Activated T-helper 17 cell treated with anti-CD3 and anti-CD28 coated beads, Interleukin-2, amount 50 U/mL, for 72 hours (primary cell): ENCODE results near the gene DNAH2. TPM values are rescaled to one million over a fixed set of nuclear protein-coding genes. Genes with fewer than 3 reads are reported as not detected.
A peak's percentile ranks its signal among the peaks of the same experiment; 100 is the strongest.
"Not testable (repeated sequence)": the region's sequence is repeated elsewhere in the genome, so short reads cannot be mapped to it uniquely, and the experiment has no call there.

ENCODE experiments used
- ATAC-seq: fragments of 150-1000 bp; cut with Tn5 transposase; replicated peaks from 2 replicates; pipeline ENCODE4 v1.10.0; 2021; ENCODE audit warnings: mild to moderate bottlenecking, moderate library complexity
- H3K27ac Mint-ChIP-seq: one replicate; pipeline ENCODE4 v1.8.0; 2022; ENCODE audit warnings: mixed read lengths
- H3K27me3 Mint-ChIP-seq: one replicate; pipeline ENCODE4 v1.8.0; 2022; ENCODE audit warnings: mixed read lengths
- H3K36me3 Mint-ChIP-seq: one replicate; pipeline ENCODE4 v1.8.0; 2022; ENCODE audit warnings: low read depth, mild to moderate bottlenecking, mixed read lengths
- H3K4me1 Mint-ChIP-seq: one replicate; pipeline ENCODE4 v1.8.0; 2022; ENCODE audit warnings: mixed read lengths
- H3K4me3 Mint-ChIP-seq: one replicate; pipeline ENCODE4 v1.8.0; 2022; ENCODE audit warnings: mild to moderate bottlenecking, mixed read lengths
- H3K9me3 Mint-ChIP-seq: one replicate; pipeline ENCODE4 v1.8.0; 2022; ENCODE audit warnings: mixed read lengths
- total RNA-seq, 2 donors: library from RNA; stranded (reverse); gene quantifications; one replicate each; pipeline ENCODE4 v1.2.3, GENCODE V29; 2022

The DNAH2 gene
- total RNA-seq, 2 donors from 2014 or later, result 0.06 TPM; not detected in 1

DNA sequence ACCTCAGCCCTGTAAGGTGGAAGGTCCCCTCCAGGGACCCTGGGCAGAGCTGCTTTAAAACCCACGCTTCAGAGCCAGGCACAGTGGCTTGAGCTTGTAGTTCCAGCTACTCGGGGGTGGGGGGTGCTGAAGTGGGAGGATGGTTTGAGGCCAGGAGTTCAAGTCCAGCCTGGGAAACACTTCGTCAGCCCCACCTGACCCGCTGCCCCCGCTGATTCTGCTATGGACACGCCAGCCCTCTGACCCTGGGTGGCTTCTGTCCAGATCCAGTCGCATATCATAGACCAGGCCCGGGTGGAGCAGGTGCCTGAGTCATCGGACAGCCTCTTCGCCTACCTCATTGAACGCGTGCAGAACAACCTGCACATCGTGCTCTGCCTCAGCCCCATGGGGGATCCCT, 81.3 kb downstream of the DNAH2 start:
- no peak overlapping the region for H3K27ac Mint-ChIP-seq
- H3K27me3 Mint-ChIP-seq, result peaks cover 5% of the 10 kb centered on the region
- no peaks in the 10 kb centered on the region for H3K9me3 Mint-ChIP-seq
- H3K4me1 Mint-ChIP-seq, result no peaks in the 10 kb centered on the region
- H3K4me3 Mint-ChIP-seq, result no peak overlapping the region
- no peak for ATAC-seq
- H3K36me3 Mint-ChIP-seq, result no peaks in the 10 kb centered on the region

DNA sequence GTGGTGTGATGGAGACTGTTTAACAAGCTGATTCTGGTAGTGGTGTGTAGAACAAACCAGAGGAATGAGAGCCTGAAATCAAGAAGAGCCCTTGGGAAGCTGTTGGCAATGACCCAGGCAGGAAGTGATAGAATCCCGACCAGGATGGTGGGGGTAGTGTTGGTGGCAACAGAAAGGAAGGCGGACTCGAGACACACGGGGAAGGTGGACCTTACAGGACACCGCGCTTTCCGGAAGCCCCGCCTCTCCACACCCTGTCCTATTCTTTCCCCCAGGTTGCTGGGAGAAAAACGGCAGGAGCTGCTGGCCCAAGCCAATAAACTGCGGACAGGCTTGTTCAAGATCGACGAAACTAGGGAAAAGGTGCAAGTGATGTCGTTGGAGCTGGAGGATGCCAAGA, 86.4 kb downstream of the DNAH2 start:
- Mint-ChIP-seq H3K4me3 (no peak overlapping the region), H3K27me3 (peaks cover 17% of the 10 kb centered on the region), H3K4me1 (no peaks in the 10 kb centered on the region), H3K27ac (peak overlapping the region; percentile 25), H3K9me3 (no peaks in the 10 kb centered on the region), H3K36me3 (no peaks in the 10 kb centered on the region)
- ATAC-seq, result no peak

DNA sequence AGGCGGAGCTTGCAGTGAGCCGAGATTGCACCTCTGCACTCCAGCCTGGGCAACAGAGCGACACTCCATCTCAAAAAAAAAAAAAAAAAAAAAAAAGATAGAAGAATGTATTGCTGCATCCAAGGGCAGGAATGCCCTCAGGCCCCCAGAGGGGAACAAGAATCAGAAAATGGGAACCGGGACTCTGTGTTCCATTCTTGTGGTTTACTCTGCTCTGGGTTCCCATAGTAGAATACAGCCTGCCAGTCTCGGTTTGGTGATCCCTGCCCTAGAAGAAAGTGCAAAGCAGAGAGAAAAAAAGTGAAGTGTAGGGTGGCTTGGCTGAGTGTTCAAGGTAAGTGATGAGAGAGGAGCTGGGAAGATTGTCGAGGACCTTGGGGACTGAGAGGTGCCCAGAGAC, 89.0 kb downstream of the DNAH2 start:
- no peak for ATAC-seq
- Mint-ChIP-seq H3K4me1 (no peaks in the 10 kb centered on the region), H3K27ac (no peak overlapping the region), H3K4me3 (no peak overlapping the region), H3K9me3 (no peaks in the 10 kb centered on the region), H3K27me3 (peaks cover 21% of the 10 kb centered on the region), H3K36me3 (no peaks in the 10 kb centered on the region)

DNA sequence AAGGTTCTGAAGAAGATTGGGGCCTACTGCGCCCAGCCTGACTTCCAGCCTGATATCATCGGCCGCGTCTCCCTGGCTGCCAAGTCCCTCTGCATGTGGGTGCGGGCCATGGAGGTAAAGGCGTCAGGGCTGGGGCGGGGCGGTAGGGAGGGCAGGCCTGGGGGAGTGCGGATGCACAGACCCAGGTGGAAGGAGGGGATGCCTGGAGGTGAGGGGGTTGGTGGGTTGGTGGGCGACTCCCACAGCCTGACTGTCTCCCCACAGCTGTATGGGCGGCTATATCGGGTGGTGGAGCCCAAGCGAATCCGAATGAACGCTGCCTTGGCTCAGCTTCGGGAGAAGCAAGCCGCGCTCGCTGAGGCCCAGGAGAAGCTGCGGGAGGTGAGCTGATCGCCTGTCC, 89.7 kb downstream of the DNAH2 start:
- no peak for ATAC-seq
- peaks cover 21% of the 10 kb centered on the region for H3K27me3 Mint-ChIP-seq
- no peak overlapping the region for H3K27ac Mint-ChIP-seq
- no peak overlapping the region for H3K4me3 Mint-ChIP-seq
- no peaks in the 10 kb centered on the region for H3K4me1 Mint-ChIP-seq
- no peaks in the 10 kb centered on the region for H3K36me3 Mint-ChIP-seq
- no peaks in the 10 kb centered on the region for H3K9me3 Mint-ChIP-seq

DNA sequence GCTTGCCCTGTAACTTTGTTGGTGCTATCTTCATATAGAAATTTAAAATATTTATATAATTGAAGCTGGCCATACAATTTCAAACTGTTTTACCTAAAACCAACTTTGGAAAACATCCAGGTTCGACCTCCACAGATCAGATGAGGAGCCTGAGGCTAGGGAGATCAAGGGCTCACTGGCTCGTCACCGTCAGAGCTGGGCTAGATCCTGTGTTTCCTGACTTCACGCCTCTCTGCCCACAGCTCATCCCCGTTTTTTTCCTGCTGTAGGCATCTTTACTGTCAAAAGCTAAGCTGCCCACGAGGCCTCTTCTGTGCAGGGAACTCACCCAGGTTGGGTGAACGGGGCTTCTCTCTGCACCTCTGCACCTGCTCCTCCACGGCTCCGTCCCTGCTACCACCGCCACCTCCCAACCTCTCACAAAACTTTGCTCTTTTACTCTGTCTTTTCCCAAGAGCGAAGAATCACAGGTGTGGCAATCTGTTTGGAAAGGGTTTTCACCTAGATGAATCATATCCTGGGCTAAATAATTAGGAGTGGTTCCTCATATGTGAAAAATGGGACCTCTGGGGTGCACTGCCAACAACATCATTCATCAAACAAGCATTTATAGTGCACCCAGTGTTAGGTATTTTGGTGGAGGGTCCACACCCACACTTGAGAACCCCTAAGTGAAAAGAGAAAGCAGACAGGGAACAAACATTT, 91.7 kb downstream of the DNAH2 start:
- Mint-ChIP-seq H3K4me1 (no peaks in the 10 kb centered on the region), H3K27ac (no peak overlapping the region), H3K4me3 (no peak overlapping the region), H3K27me3 (peaks cover 12% of the 10 kb centered on the region), H3K36me3 (no peaks in the 10 kb centered on the region), H3K9me3 (no peaks in the 10 kb centered on the region)
- ATAC-seq, result no peak

DNA sequence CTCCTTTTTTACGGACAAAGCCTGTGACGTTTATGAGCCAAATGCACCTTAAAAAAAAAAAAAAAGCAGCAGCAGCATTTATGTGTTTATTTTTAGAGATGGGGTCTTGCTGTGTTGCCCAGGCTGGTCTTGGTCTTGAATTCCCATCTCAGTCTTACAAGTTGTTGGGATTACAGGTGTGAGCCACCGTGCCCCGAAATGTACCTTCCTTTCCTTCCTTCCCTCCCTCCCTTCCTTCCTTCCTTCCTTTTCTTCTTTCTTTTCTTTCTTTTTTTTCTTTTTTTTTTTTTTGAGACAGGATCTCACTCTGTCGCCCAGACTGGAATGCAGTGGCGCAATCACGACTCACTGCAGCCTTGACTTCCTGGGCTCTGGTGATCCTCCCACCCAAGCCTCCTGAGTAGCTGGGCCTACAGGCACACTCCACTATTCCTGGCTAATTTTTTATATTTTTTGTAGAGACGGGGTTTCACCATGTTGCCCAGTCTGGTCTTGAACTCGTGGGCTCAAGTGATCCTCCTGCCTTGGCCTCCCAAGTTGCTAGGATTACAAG, 92.3 kb downstream of the DNAH2 start:
- H3K36me3 Mint-ChIP-seq, ATAC-seq, H3K9me3 Mint-ChIP-seq, H3K4me1 Mint-ChIP-seq, H3K27ac Mint-ChIP-seq, H3K4me3 Mint-ChIP-seq: not testable (repeated sequence)
- H3K27me3 Mint-ChIP-seq, result peaks cover 12% of the 10 kb centered on the region

DNA sequence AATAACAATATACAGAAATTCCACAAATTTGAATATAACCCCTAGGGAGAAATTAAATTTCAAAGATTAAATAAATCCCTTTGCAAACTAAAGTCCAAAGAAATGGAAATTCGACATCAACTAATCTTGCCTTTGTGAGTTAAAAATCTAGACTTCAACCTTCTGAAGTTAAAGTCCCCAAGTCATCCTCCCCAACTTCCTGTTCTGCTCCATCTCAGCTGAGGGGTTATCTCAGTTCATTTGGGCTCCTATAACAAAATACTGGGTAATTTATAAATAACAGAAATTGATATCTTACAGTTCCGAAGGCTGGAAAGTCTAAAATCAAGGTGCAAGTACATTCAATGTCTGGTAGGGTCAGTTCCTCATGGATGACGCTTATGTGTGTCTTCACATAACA, 93.7 kb downstream of the DNAH2 start:
- Mint-ChIP-seq H3K4me3 (no peak overlapping the region), H3K4me1 (no peaks in the 10 kb centered on the region), H3K27me3 (peaks cover 9% of the 10 kb centered on the region), H3K27ac (no peak overlapping the region), H3K9me3 (no peaks in the 10 kb centered on the region), H3K36me3 (no peaks in the 10 kb centered on the region)
- no peak for ATAC-seq

DNA sequence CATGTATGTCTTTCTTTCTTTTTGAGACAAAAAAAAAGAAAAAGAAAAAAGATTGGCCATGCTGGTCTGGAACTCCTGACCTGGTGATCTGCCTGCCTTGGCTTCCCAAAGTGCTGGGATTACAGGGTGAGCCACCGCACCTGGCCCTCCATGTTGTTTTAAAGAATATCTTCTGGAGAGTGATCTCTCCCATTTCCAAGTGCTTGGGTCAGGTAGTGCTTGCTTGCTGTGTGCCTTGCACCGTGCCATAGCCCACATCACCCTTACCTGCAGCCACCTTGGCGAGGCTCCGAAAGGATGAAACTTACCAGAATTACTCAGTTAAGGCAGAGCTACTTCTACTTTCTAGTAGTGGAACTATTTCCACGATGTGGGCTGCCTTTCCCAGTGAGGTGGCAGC, 97.4 kb downstream of the DNAH2 start:
- H3K4me1 Mint-ChIP-seq, result no peaks in the 10 kb centered on the region
- H3K27me3 Mint-ChIP-seq, result no peaks in the 10 kb centered on the region
- no peak overlapping the region for H3K27ac Mint-ChIP-seq
- H3K4me3 Mint-ChIP-seq, result no peak overlapping the region
- ATAC-seq, result no peak
- no peaks in the 10 kb centered on the region for H3K36me3 Mint-ChIP-seq
- no peaks in the 10 kb centered on the region for H3K9me3 Mint-ChIP-seq

DNA sequence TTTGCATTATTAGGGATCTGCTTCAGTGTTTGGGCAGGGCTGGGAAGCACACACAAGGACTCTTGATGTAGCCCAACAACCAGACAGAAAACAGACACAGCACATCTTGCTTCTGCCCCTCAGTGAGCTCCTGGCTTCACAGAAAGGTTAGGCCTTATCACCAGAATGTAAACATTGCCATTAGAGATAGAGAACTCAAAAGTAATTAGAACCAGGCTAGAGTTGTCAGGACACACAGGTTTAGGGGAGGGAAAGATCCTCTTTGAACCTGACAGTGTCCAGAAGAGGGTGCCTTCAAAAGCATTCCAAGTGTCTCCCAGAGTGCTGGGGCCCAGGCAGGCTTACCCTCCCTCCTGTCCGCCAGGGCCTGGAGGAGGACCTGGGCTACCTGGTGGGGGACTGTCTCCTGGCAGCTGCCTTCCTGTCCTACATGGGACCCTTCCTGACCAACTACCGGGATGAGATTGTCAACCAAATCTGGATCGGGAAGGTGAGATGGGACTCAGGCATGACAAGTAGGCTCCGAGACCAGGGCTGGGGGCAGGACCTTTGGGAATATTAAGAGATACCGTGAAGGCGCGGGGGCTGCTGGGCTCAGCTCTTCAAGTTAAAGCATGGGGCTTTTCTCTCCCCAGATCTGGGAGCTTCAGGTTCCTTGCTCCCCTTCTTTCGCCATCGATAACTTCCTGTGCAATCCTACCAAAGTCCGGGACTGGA, 99.5 kb downstream of the DNAH2 start:
- H3K4me1 Mint-ChIP-seq, result no peaks in the 10 kb centered on the region
- no peaks in the 10 kb centered on the region for H3K27me3 Mint-ChIP-seq
- ATAC-seq, result no peak
- H3K9me3 Mint-ChIP-seq, result no peaks in the 10 kb centered on the region
- H3K27ac Mint-ChIP-seq, result peak overlapping the region; percentile 7
- H3K36me3 Mint-ChIP-seq, result no peaks in the 10 kb centered on the region
- no peak overlapping the region for H3K4me3 Mint-ChIP-seq

DNA sequence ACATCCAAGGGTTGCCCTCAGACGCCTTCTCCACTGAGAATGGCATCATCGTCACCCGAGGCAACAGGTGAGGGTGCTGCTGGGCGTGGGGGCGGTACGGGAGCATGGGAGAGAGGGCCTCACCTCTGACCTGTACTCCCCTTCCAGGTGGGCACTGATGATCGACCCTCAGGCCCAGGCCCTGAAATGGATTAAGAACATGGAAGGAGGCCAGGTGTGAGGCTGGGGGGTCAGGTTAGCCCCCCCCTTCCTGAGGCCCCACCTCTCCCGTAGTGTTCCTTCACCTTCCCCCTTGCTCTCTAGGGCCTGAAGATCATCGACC, 100.1 kb downstream of the DNAH2 start:
- no peak overlapping the region for H3K27ac Mint-ChIP-seq
- H3K27me3 Mint-ChIP-seq, result no peaks in the 10 kb centered on the region
- H3K36me3 Mint-ChIP-seq, result no peaks in the 10 kb centered on the region
- H3K4me3 Mint-ChIP-seq, result no peak overlapping the region
- H3K4me1 Mint-ChIP-seq, result no peaks in the 10 kb centered on the region
- no peaks in the 10 kb centered on the region for H3K9me3 Mint-ChIP-seq
- no peak for ATAC-seq

DNA sequence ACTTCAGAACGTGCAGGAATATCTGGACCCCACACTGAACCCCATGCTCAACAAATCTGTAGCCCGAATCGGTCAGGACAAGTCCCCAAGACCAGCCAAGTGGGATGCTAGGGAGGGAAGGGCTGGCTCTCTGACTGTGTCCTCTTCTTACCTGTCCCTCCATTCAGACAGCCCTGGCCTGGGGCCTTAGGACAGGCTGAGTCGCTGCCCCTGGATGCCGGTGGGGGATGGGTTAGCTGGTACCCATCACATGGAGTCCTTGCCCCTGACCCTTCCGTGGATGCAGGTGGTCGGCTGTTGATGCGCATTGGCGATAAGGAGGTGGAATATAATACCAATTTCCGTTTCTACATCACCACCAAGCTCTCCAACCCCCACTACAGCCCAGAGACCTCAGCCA, 100.5 kb downstream of the DNAH2 start:
- no peaks in the 10 kb centered on the region for H3K27me3 Mint-ChIP-seq
- no peaks in the 10 kb centered on the region for H3K36me3 Mint-ChIP-seq
- no peaks in the 10 kb centered on the region for H3K4me1 Mint-ChIP-seq
- no peak for ATAC-seq
- no peak overlapping the region for H3K4me3 Mint-ChIP-seq
- H3K27ac Mint-ChIP-seq, result no peak overlapping the region
- H3K9me3 Mint-ChIP-seq, result no peaks in the 10 kb centered on the region

DNA sequence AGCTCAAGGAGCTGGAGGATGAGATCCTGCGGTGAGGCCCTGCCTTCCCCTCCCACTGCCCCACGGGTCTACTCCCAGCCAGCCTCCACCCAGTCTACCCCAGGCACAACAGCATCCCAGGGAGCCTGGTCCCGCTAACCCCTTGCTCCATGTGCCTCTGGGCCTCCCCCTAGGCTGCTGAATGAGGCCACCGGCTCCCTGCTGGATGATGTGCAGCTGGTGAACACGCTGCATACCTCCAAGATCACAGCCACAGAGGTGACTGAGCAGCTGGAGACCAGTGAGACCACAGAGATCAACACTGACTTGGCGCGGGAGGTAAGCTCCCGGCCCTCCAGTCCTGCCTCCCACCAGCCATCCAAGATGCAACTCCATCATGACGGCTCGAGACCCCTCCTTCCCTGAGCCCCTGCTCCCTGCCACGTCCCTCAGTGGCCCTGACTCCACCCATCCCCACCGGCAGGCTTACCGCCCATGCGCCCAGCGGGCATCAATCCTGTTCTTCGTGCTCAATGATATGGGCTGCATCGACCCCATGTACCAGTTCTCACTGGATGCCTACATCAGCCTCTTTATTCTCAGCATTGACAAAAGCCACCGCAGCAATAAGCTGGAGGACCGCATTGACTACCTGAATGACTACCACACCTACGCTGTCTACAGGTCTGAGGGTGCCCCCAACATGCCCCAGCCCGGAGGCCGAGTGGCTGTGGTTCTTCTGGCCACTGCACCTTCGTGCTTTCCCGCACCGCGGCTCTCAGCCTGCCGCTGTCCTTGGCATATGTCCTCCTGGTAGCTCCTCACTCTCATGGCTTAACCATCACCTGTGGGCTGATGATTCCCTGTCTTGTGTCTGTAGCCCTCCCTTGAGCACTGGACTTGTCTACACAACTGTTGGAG, 101.5 kb downstream of the DNAH2 start:
- no peaks in the 10 kb centered on the region for H3K36me3 Mint-ChIP-seq
- no peak overlapping the region for H3K4me3 Mint-ChIP-seq
- no peaks in the 10 kb centered on the region for H3K4me1 Mint-ChIP-seq
- no peak for ATAC-seq
- H3K27me3 Mint-ChIP-seq, result peaks cover 3% of the 10 kb centered on the region
- no peak overlapping the region for H3K27ac Mint-ChIP-seq
- H3K9me3 Mint-ChIP-seq, result no peaks in the 10 kb centered on the region

DNA sequence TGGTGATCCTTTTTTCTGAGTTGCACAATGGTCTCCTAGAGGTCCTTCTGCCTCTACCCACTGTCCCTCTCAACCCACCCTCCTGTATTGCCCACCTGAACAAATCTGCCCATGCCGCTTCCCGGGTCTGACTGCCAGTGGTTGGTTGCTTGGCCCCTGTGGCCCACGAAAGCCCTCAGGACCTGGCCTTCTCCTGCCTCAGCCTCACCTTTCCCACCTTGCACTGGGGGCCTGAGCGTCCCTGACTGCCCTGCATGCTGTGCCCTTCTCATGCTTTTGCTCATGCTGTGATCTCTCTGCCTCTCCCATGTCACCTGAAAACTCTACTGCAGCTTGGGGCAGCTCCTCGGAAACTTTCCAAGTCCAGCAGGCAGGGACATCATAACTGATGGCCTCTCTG, 102.7 kb downstream of the DNAH2 start:
- no peaks in the 10 kb centered on the region for H3K9me3 Mint-ChIP-seq
- peaks cover 4% of the 10 kb centered on the region for H3K27me3 Mint-ChIP-seq
- ATAC-seq, result no peak
- no peaks in the 10 kb centered on the region for H3K36me3 Mint-ChIP-seq
- H3K27ac Mint-ChIP-seq, result no peak overlapping the region
- no peak overlapping the region for H3K4me3 Mint-ChIP-seq
- no peaks in the 10 kb centered on the region for H3K4me1 Mint-ChIP-seq

DNA sequence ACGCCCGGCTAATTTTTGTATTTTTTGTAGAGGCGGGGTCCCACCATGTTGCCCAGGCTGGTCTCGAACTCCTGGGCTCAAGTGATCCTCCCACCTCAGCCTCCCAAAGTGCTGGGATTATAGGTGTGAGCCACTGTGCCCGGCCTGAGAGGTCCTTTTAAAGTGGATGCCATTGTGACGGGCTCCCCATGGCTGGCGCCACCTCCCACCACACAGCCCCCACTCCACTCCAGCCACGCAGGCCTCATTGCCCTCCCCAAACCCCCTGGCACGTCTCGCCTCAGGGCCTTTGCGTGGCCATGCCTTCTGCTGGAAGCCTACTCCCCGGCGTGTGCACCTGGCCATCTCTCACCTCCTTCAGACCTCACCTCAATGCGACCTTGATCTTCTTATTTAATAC, 104.6 kb downstream of the DNAH2 start:
- Mint-ChIP-seq H3K4me1 (no peaks in the 10 kb centered on the region), H3K36me3 (no peaks in the 10 kb centered on the region), H3K27me3 (peaks cover 4% of the 10 kb centered on the region), H3K9me3 (no peaks in the 10 kb centered on the region), H3K4me3 (no peak overlapping the region), H3K27ac (no peak overlapping the region)
- ATAC-seq, result no peak
